Neural progenitor cell (in vitro differentiated cells): Measurements from ENCODE around the gene CREBL2. TPM values are rescaled to one million over a fixed set of nuclear protein-coding genes. Genes with fewer than 3 reads are reported as not detected.
"Not testable (repeated sequence)": the region's sequence is repeated elsewhere in the genome, so short reads cannot be mapped to it uniquely, and the experiment has no call there.

Source experiments
- DNase-seq: peaks from one replicate; pipeline ENCODE4 v3.0.0-alpha.2; 2016; ENCODE audit warnings: low spot score
- H2AFZ ChIP-seq: fragments of 200-600 bp; sonication (generic); replicated peaks from 2 replicates; pipeline ENCODE4 v1.6.1; 2016; ENCODE audit warnings: antibody characterized with exemption
- H3F3A ChIP-seq: fragments of 200-600 bp; sonication (generic); 2 replicates; pipeline ENCODE4 v1.6.1; 2016; ENCODE audit warnings: antibody characterized with exemption, low read depth
- H3K27ac ChIP-seq: fragments of 200-600 bp; sonication (generic); 2 replicates; pipeline ENCODE4 v1.5.1; 2016; ENCODE audit warnings: mild to moderate bottlenecking
- H3K27me3 ChIP-seq: fragments of 200-600 bp; sonication (generic); 2 replicates; pipeline ENCODE4 v1.6.1; 2016; ENCODE audit warnings: mild to moderate bottlenecking, moderate library complexity
- H3K36me3 ChIP-seq: fragments of 200-600 bp; sonication (generic); 2 replicates; pipeline ENCODE4 v1.5.1; 2016
- H3K4me1 ChIP-seq: fragments of 200-600 bp; sonication (generic); 2 replicates; pipeline ENCODE4 v1.6.1; 2016; ENCODE audit warnings: mixed run types
- H3K4me2 ChIP-seq: fragments of 200-600 bp; sonication (generic); 2 replicates; pipeline ENCODE4 v1.6.1; 2016
- H3K4me3 ChIP-seq: fragments of 200-600 bp; sonication (generic); 2 replicates; pipeline ENCODE4 v1.5.1; 2016
- H3K79me2 ChIP-seq: fragments of 200-600 bp; sonication (generic); 2 replicates; pipeline ENCODE4 v1.6.1; 2016; ENCODE audit warnings: low read depth
- H3K9ac ChIP-seq: fragments of 200-600 bp; sonication (generic); 2 replicates; pipeline ENCODE4 v1.6.1; 2016
- H3K9me3 ChIP-seq: fragments of 200-600 bp; sonication (generic); 2 replicates; pipeline ENCODE4 v1.5.1; 2016; ENCODE audit warnings: low read depth
- H4K20me1 ChIP-seq: fragments of 200-600 bp; sonication (generic); 2 replicates; pipeline ENCODE4 v1.6.1; 2016; ENCODE audit warnings: low read depth
- H3K27ac Mint-ChIP-seq: 3 replicates; pipeline ENCODE4 v1.8.0; 2021; ENCODE audit warnings: mixed read lengths
- H3K27me3 Mint-ChIP-seq: 2 replicates; pipeline ENCODE4 v1.8.0; 2022; ENCODE audit warnings: low read depth, mild to moderate bottlenecking, inconsistent platforms, moderate library complexity, mixed read lengths; ENCODE audit not compliant: insufficient read depth
- H3K36me3 Mint-ChIP-seq: 3 replicates; pipeline ENCODE4 v1.8.0; 2021; ENCODE audit warnings: mixed read lengths
- H3K4me1 Mint-ChIP-seq: 3 replicates; pipeline ENCODE4 v1.8.0; 2021; ENCODE audit warnings: mixed read lengths
- H3K4me3 Mint-ChIP-seq: 3 replicates; pipeline ENCODE4 v1.8.0; 2021; ENCODE audit warnings: mild to moderate bottlenecking, moderate library complexity, mixed read lengths
- H3K9me3 Mint-ChIP-seq: 3 replicates; pipeline ENCODE4 v1.8.0; 2020; ENCODE audit warnings: mixed read lengths
- CTCF ChIP-seq: fragments of 200-600 bp; sonication (generic); IDR thresholded peaks from 2 replicates; pipeline ENCODE4 v1.5.1; 2017; ENCODE audit warnings: antibody characterized with exemption, mild to moderate bottlenecking
- EZH2 ChIP-seq: fragments of 200-600 bp; sonication (generic); IDR thresholded peaks from 2 replicates; pipeline ENCODE4 v1.6.1; 2017; ENCODE audit warnings: antibody characterized with exemption, mild to moderate bottlenecking, moderate library complexity
- EZH2phosphoT487 ChIP-seq: fragments of 200-600 bp; sonication (generic); IDR thresholded peaks from 2 replicates; pipeline ENCODE4 v1.6.1; 2017; ENCODE audit warnings: antibody characterized with exemption
- total RNA-seq: library from RNA; depleted of rRNA; stranded (reverse); fragments of >200 nt; gene quantifications from 2 replicates; pipeline ENCODE4 v1.2.3, GENCODE V29; 2015; ENCODE audit warnings: low replicate concordance

CREBL2 gene
- total RNA-seq, 1 donor from 2014 or later, result 31.4 TPM

GRCh38 chr12:12648951-12649650, 37.4 kb downstream of the CREBL2 start:
- TF ChIP-seq EZH2 (no peak), CTCF (no peak), EZH2phosphoT487 (no peak)
- Mint-ChIP-seq H3K4me1 (peaks cover 4% of the 10 kb centered on the region), H3K9me3 (peaks cover 36% of the 10 kb centered on the region), H3K4me3 (no peak overlapping the region), H3K27me3 (no peaks in the 10 kb centered on the region), H3K27ac (no peak overlapping the region), H3K36me3 (peaks cover 29% of the 10 kb centered on the region)
- Histone ChIP-seq H3K27ac (no peak overlapping the region), H3K36me3 (no peaks in the 10 kb centered on the region), H3K79me2 (peaks cover under 1% of the 10 kb centered on the region), H3F3A (no peaks in the 10 kb centered on the region), H4K20me1 (no peaks in the 10 kb centered on the region), H3K9ac (no peak overlapping the region), H3K4me2 (no peak overlapping the region), H3K27me3 (no peaks in the 10 kb centered on the region), H2AFZ (no peak overlapping the region), H3K4me1 (peaks cover 5% of the 10 kb centered on the region), H3K9me3 (peaks cover 24% of the 10 kb centered on the region), H3K4me3 (no peak overlapping the region)
- no peak for DNase-seq

- Histone ChIP-seq H3K4me2 (no peak overlapping the region), H3K4me3 (no peak overlapping the region), H3K4me1 (peaks cover 4% of the 10 kb centered on the region), H3K79me2 (peaks cover 15% of the 10 kb centered on the region), H4K20me1 (no peaks in the 10 kb centered on the region), H3K9ac (no peak overlapping the region), H3K9me3 (peaks cover 24% of the 10 kb centered on the region), H3K27me3 (no peaks in the 10 kb centered on the region), H3F3A (no peaks in the 10 kb centered on the region), H3K27ac (no peak overlapping the region), H2AFZ (no peak overlapping the region), H3K36me3 (no peaks in the 10 kb centered on the region)
- no peak overlapping the region for H3K27ac Mint-ChIP-seq
- H3K4me1 Mint-ChIP-seq, result peaks cover 23% of the 10 kb centered on the region
- DNase-seq, result no peak
- peaks cover 18% of the 10 kb centered on the region for H3K36me3 Mint-ChIP-seq
- H3K27me3 Mint-ChIP-seq, result no peaks in the 10 kb centered on the region
- peaks cover 36% of the 10 kb centered on the region for H3K9me3 Mint-ChIP-seq
- TF ChIP-seq CTCF (no peak), EZH2 (no peak), EZH2phosphoT487 (no peak)
- no peak overlapping the region for H3K4me3 Mint-ChIP-seq
These were observed 40.1 kb downstream of the CREBL2 start for GRCh38 chr12:12651752-12652151.

DNA sequence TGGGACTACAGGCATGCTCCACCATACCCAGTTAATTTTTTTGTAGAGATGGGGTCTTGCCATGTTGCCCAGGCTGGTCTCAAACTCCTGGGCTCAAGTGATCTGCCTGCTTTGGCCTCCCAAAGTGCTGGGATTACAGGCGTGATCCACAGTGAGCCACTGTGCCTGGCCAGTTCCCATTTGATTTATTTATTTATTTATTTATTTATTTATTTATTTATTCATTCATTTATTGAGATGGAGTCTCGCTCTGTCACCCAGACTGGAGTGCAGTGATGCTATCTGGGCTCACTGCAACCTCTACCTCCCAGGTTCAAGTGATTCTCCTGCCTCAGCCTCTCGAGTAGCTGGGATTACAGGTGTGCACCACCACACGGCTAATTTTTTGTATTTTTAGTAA, 41.0 kb downstream of the CREBL2 start:
- H3K4me1 ChIP-seq, H3K27ac ChIP-seq, H3F3A ChIP-seq, H3K4me3 Mint-ChIP-seq, H4K20me1 ChIP-seq, H3K27ac Mint-ChIP-seq, H3K9ac ChIP-seq, H3K27me3 ChIP-seq, H2AFZ ChIP-seq, H3K36me3 ChIP-seq, H3K4me2 ChIP-seq, H3K4me3 ChIP-seq, H3K27me3 Mint-ChIP-seq, DNase-seq: not testable (repeated sequence)
- Mint-ChIP-seq H3K4me1 (peaks cover 26% of the 10 kb centered on the region), H3K9me3 (peaks cover 29% of the 10 kb centered on the region), H3K36me3 (peaks cover 10% of the 10 kb centered on the region)
- Histone ChIP-seq H3K79me2 (peaks cover 15% of the 10 kb centered on the region), H3K9me3 (peaks cover 21% of the 10 kb centered on the region)

DNA sequence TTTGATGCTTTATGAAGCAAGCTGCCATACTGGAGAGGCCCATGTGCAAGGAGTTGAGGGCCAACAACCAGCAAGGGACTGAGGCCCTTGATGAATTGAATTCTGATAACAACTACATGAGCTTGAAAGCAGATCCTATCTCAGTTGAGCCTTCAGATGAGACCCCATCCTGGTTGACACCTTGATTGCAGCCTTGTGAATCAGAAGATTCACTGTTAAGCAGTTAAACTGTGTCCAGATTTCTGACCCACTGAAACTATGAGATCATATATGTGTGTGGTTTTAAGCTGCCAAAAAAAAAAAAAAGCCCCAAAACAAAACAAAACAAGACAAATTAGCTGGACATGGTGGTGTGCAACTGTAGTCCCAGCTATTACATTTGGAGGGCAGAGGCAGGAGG, 42.2 kb downstream of the CREBL2 start:
- H3K27ac Mint-ChIP-seq, result no peak overlapping the region
- Histone ChIP-seq H4K20me1 (peaks cover 3% of the 10 kb centered on the region), H3F3A (peaks cover 16% of the 10 kb centered on the region), H3K27me3 (no peaks in the 10 kb centered on the region), H3K27ac (no peak overlapping the region), H3K9me3 (peaks cover 9% of the 10 kb centered on the region), H3K9ac (no peak overlapping the region), H3K4me1 (peaks cover 4% of the 10 kb centered on the region), H3K79me2 (peaks cover 15% of the 10 kb centered on the region), H3K4me2 (no peak overlapping the region), H3K36me3 (no peaks in the 10 kb centered on the region), H2AFZ (no peak overlapping the region), H3K4me3 (no peak overlapping the region)
- no peaks in the 10 kb centered on the region for H3K27me3 Mint-ChIP-seq
- peaks cover 17% of the 10 kb centered on the region for H3K9me3 Mint-ChIP-seq
- H3K4me1 Mint-ChIP-seq, result peaks cover 26% of the 10 kb centered on the region
- no peak for DNase-seq
- H3K4me3 Mint-ChIP-seq, result no peak overlapping the region
- H3K36me3 Mint-ChIP-seq, result peaks cover under 1% of the 10 kb centered on the region
- no peak for TF ChIP-seq EZH2
- no peak for TF ChIP-seq CTCF
- no peak for TF ChIP-seq EZH2phosphoT487
